ENCODE measurements around the gene WNK2. TPM values are rescaled to one million over a fixed set of nuclear protein-coding genes. Genes with fewer than 3 reads are reported as not detected.

WNK2 gene
- polyA plus RNA-seq, 1 donor: 80.4 TPM

GRCh38 chr9:93261735-93262523 lies 78.0 kb downstream of the WNK2 start:
- no peaks in the 10 kb centered on the region for H3K27me3 ChIP-seq (ENCODE audit: control insufficient read depth, insufficient read depth, low read length)
- no CpG with 5 or more reads among the region's 26 CpGs for WGBS (ENCODE audit: insufficient coverage, low lambda C conversion rate)
- no peak for DNase-seq
- no peak overlapping the region for H3K4me3 ChIP-seq (ENCODE audit: low read length)
- H3K4me1 ChIP-seq (ENCODE audit: control insufficient read depth, insufficient read depth, low read length): no peaks in the 10 kb centered on the region
- H3K9me3 ChIP-seq (ENCODE audit: control insufficient read depth, low read depth, low read length): no peaks in the 10 kb centered on the region
- H3K36me3 ChIP-seq (ENCODE audit: control insufficient read depth, insufficient read depth, low read length): peaks cover 74% of the 10 kb centered on the region
- H3K27ac ChIP-seq (ENCODE audit: low read length): no peak overlapping the region

GRCh38 chr9:93262537-93263310 lies 78.8 kb downstream of the WNK2 start:
- Histone ChIP-seq H3K4me3 (ENCODE audit: low read length) (no peak overlapping the region), H3K36me3 (ENCODE audit: control insufficient read depth, insufficient read depth, low read length) (peaks cover 77% of the 10 kb centered on the region), H3K9me3 (ENCODE audit: control insufficient read depth, low read depth, low read length) (no peaks in the 10 kb centered on the region), H3K27ac (ENCODE audit: low read length) (no peak overlapping the region), H3K4me1 (ENCODE audit: control insufficient read depth, insufficient read depth, low read length) (no peaks in the 10 kb centered on the region), H3K27me3 (ENCODE audit: control insufficient read depth, insufficient read depth, low read length) (no peaks in the 10 kb centered on the region)
- DNase-seq: no peak
- no CpG with 5 or more reads among the region's 19 CpGs for WGBS (ENCODE audit: insufficient coverage, low lambda C conversion rate)

GRCh38 chr9:93263334-93264229 lies 79.6 kb downstream of the WNK2 start:
- WGBS (ENCODE audit: insufficient coverage, low lambda C conversion rate): no CpG with 5 or more reads among the region's 41 CpGs
- no peak overlapping the region for H3K27ac ChIP-seq (ENCODE audit: low read length)

GRCh38 chr9:93264338-93265125 lies 80.6 kb downstream of the WNK2 start:
- no peak for DNase-seq
- no peak overlapping the region for H3K4me3 ChIP-seq (ENCODE audit: low read length)
- peaks cover 85% of the 10 kb centered on the region for H3K36me3 ChIP-seq (ENCODE audit: control insufficient read depth, insufficient read depth, low read length)
- H3K27me3 ChIP-seq (ENCODE audit: control insufficient read depth, insufficient read depth, low read length): no peaks in the 10 kb centered on the region
- H3K27ac ChIP-seq (ENCODE audit: low read length): no peak overlapping the region
- H3K4me1 ChIP-seq (ENCODE audit: control insufficient read depth, insufficient read depth, low read length): peaks cover 10% of the 10 kb centered on the region
- H3K9me3 ChIP-seq (ENCODE audit: control insufficient read depth, low read depth, low read length): no peaks in the 10 kb centered on the region
- no CpG with 5 or more reads among the region's 14 CpGs for WGBS (ENCODE audit: insufficient coverage, low lambda C conversion rate)

More at GRCh38 chr9:93263334-93264229, 79.6 kb downstream of the WNK2 start:
- no peaks in the 10 kb centered on the region for H3K27me3 ChIP-seq (ENCODE audit: control insufficient read depth, insufficient read depth, low read length)
- DNase-seq: no peak
- peaks cover 80% of the 10 kb centered on the region for H3K36me3 ChIP-seq (ENCODE audit: control insufficient read depth, insufficient read depth, low read length)
- H3K4me1 ChIP-seq (ENCODE audit: control insufficient read depth, insufficient read depth, low read length): peaks cover 7% of the 10 kb centered on the region
- H3K9me3 ChIP-seq (ENCODE audit: control insufficient read depth, low read depth, low read length): no peaks in the 10 kb centered on the region
- no peak overlapping the region for H3K4me3 ChIP-seq (ENCODE audit: low read length)

- Histone ChIP-seq H3K9me3 (ENCODE audit: control insufficient read depth, low read depth, low read length) (no peaks in the 10 kb centered on the region), H3K4me1 (ENCODE audit: control insufficient read depth, insufficient read depth, low read length) (peaks cover 10% of the 10 kb centered on the region), H3K36me3 (ENCODE audit: control insufficient read depth, insufficient read depth, low read length) (peaks cover 85% of the 10 kb centered on the region), H3K4me3 (ENCODE audit: low read length) (no peak overlapping the region), H3K27me3 (ENCODE audit: control insufficient read depth, insufficient read depth, low read length) (no peaks in the 10 kb centered on the region), H3K27ac (ENCODE audit: low read length) (no peak overlapping the region)
- 94% methylated on average over 3 of the region's 12 CpGs for WGBS (ENCODE audit: insufficient coverage, low lambda C conversion rate)
- no peak for DNase-seq
These were observed 81.5 kb downstream of the WNK2 start for GRCh38 chr9:93265301-93265971.

GRCh38 chr9:93265972-93266371 lies 82.0 kb downstream of the WNK2 start:
- peaks cover 87% of the 10 kb centered on the region for H3K36me3 ChIP-seq (ENCODE audit: control insufficient read depth, insufficient read depth, low read length)
- no peak overlapping the region for H3K4me3 ChIP-seq (ENCODE audit: low read length)
- H3K9me3 ChIP-seq (ENCODE audit: control insufficient read depth, low read depth, low read length): no peaks in the 10 kb centered on the region
- no peaks in the 10 kb centered on the region for H3K27me3 ChIP-seq (ENCODE audit: control insufficient read depth, insufficient read depth, low read length)
- no peak overlapping the region for H3K27ac ChIP-seq (ENCODE audit: low read length)
- WGBS (ENCODE audit: insufficient coverage, low lambda C conversion rate): 100% methylated on average over 1 of the region's 6 CpGs
- no peak for DNase-seq
- H3K4me1 ChIP-seq (ENCODE audit: control insufficient read depth, insufficient read depth, low read length): peaks cover 10% of the 10 kb centered on the region

- H3K9me3 ChIP-seq (ENCODE audit: control insufficient read depth, low read depth, low read length): no peaks in the 10 kb centered on the region
- WGBS (ENCODE audit: insufficient coverage, low lambda C conversion rate): no CpG with 5 or more reads among the region's 6 CpGs
These were observed 82.6 kb downstream of the WNK2 start for GRCh38 chr9:93266521-93267001.

GRCh38 chr9:93267091-93267541 lies 83.2 kb downstream of the WNK2 start:
- Histone ChIP-seq H3K27me3 (ENCODE audit: control insufficient read depth, insufficient read depth, low read length) (no peaks in the 10 kb centered on the region), H3K4me1 (ENCODE audit: control insufficient read depth, insufficient read depth, low read length) (peaks cover 10% of the 10 kb centered on the region), H3K4me3 (ENCODE audit: low read length) (no peak overlapping the region), H3K9me3 (ENCODE audit: control insufficient read depth, low read depth, low read length) (no peaks in the 10 kb centered on the region), H3K36me3 (ENCODE audit: control insufficient read depth, insufficient read depth, low read length) (peaks cover 85% of the 10 kb centered on the region), H3K27ac (ENCODE audit: low read length) (no peak overlapping the region)
- no CpG with 5 or more reads among the region's 10 CpGs for WGBS (ENCODE audit: insufficient coverage, low lambda C conversion rate)
- DNase-seq: no peak

More at GRCh38 chr9:93266521-93267001, 82.6 kb downstream of the WNK2 start:
- Histone ChIP-seq H3K36me3 (ENCODE audit: control insufficient read depth, insufficient read depth, low read length) (peaks cover 87% of the 10 kb centered on the region), H3K4me3 (ENCODE audit: low read length) (no peak overlapping the region), H3K4me1 (ENCODE audit: control insufficient read depth, insufficient read depth, low read length) (peaks cover 10% of the 10 kb centered on the region), H3K27me3 (ENCODE audit: control insufficient read depth, insufficient read depth, low read length) (no peaks in the 10 kb centered on the region), H3K27ac (ENCODE audit: low read length) (no peak overlapping the region)
- no peak for DNase-seq
